A549 (cell line): Measurements from ENCODE around the gene APOL3. TPM values are rescaled to one million over a fixed set of nuclear protein-coding genes. Genes with fewer than 3 reads are reported as not detected.

ENCODE experiments used
- ATAC-seq, 2 experiments: fragments of 200-7000 bp in 1 of 2; fragments of >200 bp in 1 of 2; cut with Nextera tagmentation in 1 of 2; cut with Tn5 transposase in 1 of 2; 3 replicates each; pipeline versions ENCODE4 v1.8.0 to v1.9.1; 2018 to 2020; ENCODE audit warnings: mild to moderate bottlenecking in 1 of 2, moderate library complexity in 1 of 2
- CTCF ChIA-PET: fragments of 300-600 bp; sonication (Branson Sonifier 250); formaldehyde crosslinking; extraction: SDS; loops from one replicate; lab custom pipeline; 2021; ENCODE audit warnings: antibody characterized with exemption, inconsistent platforms; lab: Yijun Ruan, JAX
- POLR2A ChIA-PET: fragments of 350-600 bp; formaldehyde crosslinking; extraction: SDS; loops from one replicate; lab custom pipeline; 2021; ENCODE audit warnings: antibody characterized with exemption, inconsistent platforms; lab: Yijun Ruan, JAX
- DNase-seq, 2 experiments: peaks; one replicate each; pipeline versions ENCODE4 v3.0.0 to v3.0.0-alpha.2; 2011 to 2016; ENCODE audit warnings: low read depth in 1 of 2, low spot score in 1 of 2
- FAIRE-seq: peaks from 2 replicates; lab custom pipeline; 2011; peaks lifted over from hg19 to GRCh38; lab: Jason Lieb, UNC
- H3K27ac ChIP-seq, 2 experiments: fragments of >200 bp; sonication (Bioruptor Twin); formaldehyde crosslinking; 3 replicates each; pipeline ENCODE4 v1.5.1; 2016 to 2017
- H3K4me1 ChIP-seq: fragments of >200 bp; sonication (Bioruptor Twin); formaldehyde crosslinking; 3 replicates; pipeline ENCODE4 v1.6.1; 2016
- H3K4me2 ChIP-seq: fragments of >200 bp; sonication (Bioruptor Twin); formaldehyde crosslinking; 3 replicates; pipeline ENCODE4 v1.6.1; 2016
- H3K4me3 ChIP-seq: fragments of >200 bp; sonication (Bioruptor Twin); formaldehyde crosslinking; 3 replicates; pipeline ENCODE4 v1.5.1; 2016
- H3K9me3 ChIP-seq: fragments of >200 bp; sonication (Bioruptor Twin); formaldehyde crosslinking; 3 replicates; pipeline ENCODE4 v1.6.1; 2016
- CBX8 ChIP-seq: fragments of 200-600 bp; sonication (generic); IDR thresholded peaks from 2 replicates; pipeline ENCODE4 v1.6.1; 2016
- EP300 ChIP-seq, 2 experiments: fragments of >200 bp; sonication (Bioruptor Twin); formaldehyde crosslinking; IDR thresholded peaks; 2 replicates in 1 of 2; 3 replicates in 1 of 2; pipeline ENCODE4 v1.6.1; 2016 to 2017
- FOXS1 ChIP-seq: fragments of 250-450 bp; sonication (Bioruptor Pico); IDR thresholded peaks from 2 replicates; pipeline ENCODE4 v1.5.0; 2020; ENCODE audit warnings: mild to moderate bottlenecking, moderate library complexity
- GATA3 ChIP-seq: IDR thresholded peaks from 2 replicates; pipeline ENCODE4 v1.6.1; 2012; ENCODE audit warnings: borderline replicate concordance
- HDAC2 ChIP-seq: fragments of 200-600 bp; sonication (generic); IDR thresholded peaks from 2 replicates; pipeline ENCODE4 v1.6.1; 2016
- HOXB13 ChIP-seq: fragments of 250-450 bp; sonication (Bioruptor Pico); IDR thresholded peaks from 2 replicates; pipeline ENCODE4 v1.5.0; 2020; ENCODE audit warnings: low read depth, mild to moderate bottlenecking, moderate library complexity
- KDM5A ChIP-seq: fragments of 200-600 bp; sonication (generic); IDR thresholded peaks from 2 replicates; pipeline ENCODE4 v1.6.1; 2016; ENCODE audit warnings: antibody characterized with exemption, mild to moderate bottlenecking
- MAFK ChIP-seq: fragments of 450-650 bp; IDR thresholded peaks from 2 replicates; pipeline ENCODE4 v1.6.1; 2014; ENCODE audit not compliant: partially characterized antibody
- NPAS2 ChIP-seq: fragments of 250-450 bp; sonication (Bioruptor Pico); IDR thresholded peaks from 2 replicates; pipeline ENCODE4 v1.8.0; 2022; ENCODE audit warnings: mild to moderate bottlenecking, moderate library complexity, borderline replicate concordance
- PHF8 ChIP-seq: fragments of 200-600 bp; sonication (generic); IDR thresholded peaks from 2 replicates; pipeline ENCODE4 v1.6.1; 2016; ENCODE audit warnings: low read depth, mild to moderate bottlenecking, antibody characterized with exemption, moderate library complexity, borderline replicate concordance
- POLR2AphosphoS2 ChIP-seq: conservative IDR thresholded peaks from 2 replicates; pipeline ENCODE4 v1.6.1; 2012; ENCODE audit warnings: low read length, improper control_type of control experiment, inconsistent platforms
- RAD21 ChIP-seq, 2 experiments: fragments of >200 bp in 1 of 2; sonication (Bioruptor Twin) in 1 of 2; formaldehyde crosslinking in 1 of 2; IDR thresholded peaks in 1 of 2; conservative IDR thresholded peaks in 1 of 2; 2 replicates in 1 of 2; 3 replicates in 1 of 2; pipeline ENCODE4 v1.6.1; 2012 to 2018; ENCODE audit warnings: inconsistent platforms in 1 of 2
- RARB ChIP-seq: fragments of 250-450 bp; sonication (Bioruptor Pico); IDR thresholded peaks from 2 replicates; pipeline ENCODE4 v1.8.0; 2021; ENCODE audit warnings: mild to moderate bottlenecking, moderate library complexity
- RFX5 ChIP-seq: fragments of 450-650 bp; IDR thresholded peaks from 2 replicates; pipeline ENCODE4 v1.7.1; 2014; ENCODE audit warnings: antibody characterized with exemption, mild to moderate bottlenecking, moderate library complexity
- SMC3 ChIP-seq: fragments of >200 bp; sonication (Bioruptor Twin); formaldehyde crosslinking; IDR thresholded peaks from 3 replicates; pipeline ENCODE4 v1.6.1; 2018; ENCODE audit warnings: inconsistent platforms
- ZFP36 ChIP-seq: fragments of 450-650 bp; IDR thresholded peaks from 2 replicates; pipeline ENCODE4 v1.6.1; 2014; ENCODE audit warnings: borderline replicate concordance; ENCODE audit not compliant: partially characterized antibody
- ZSCAN20 ChIP-seq: fragments of 250-450 bp; sonication (Bioruptor Pico); IDR thresholded peaks from 2 replicates; pipeline ENCODE4 v1.8.0; 2022; ENCODE audit warnings: mild to moderate bottlenecking, moderate library complexity
- WGBS: methylation state at CpG from one replicate; pipeline ENCODE4 v1.1.6; 2017; ENCODE audit errors: missing lambda C conversion rate; 5-methylcytosine and 5-hydroxymethylcytosine counted together
- polyA plus RNA-seq, 4 experiments: library from polyadenylated mRNA; depleted of rRNA in 3 of 4; stranded (reverse); fragments of >200 nt; fragmentation: RNase III in 1 of 4; extraction: RNeasy Plus Mini Kit Qiagen cat#74134 plus additional on column Dnase treatment in 1 of 4; gene quantifications; 2 replicates in 3 of 4; 3 replicates in 1 of 4; pipeline ENCODE4 v1.2.3, GENCODE V29; 2011 to 2017
- TF ChIP-seq, protein P1 (sequence below): fragments of 250-450 bp; sonication (Bioruptor Pico); IDR thresholded peaks from 2 replicates; pipeline ENCODE4 v1.5.0; 2021; ENCODE audit warnings: mild to moderate bottlenecking, moderate library complexity, borderline replicate concordance
- TF ChIP-seq, protein P2 (sequence below): fragments of >200 bp; sonication (Bioruptor Twin); formaldehyde crosslinking; IDR thresholded peaks from 3 replicates; pipeline ENCODE4 v1.5.1; 2016
- TF ChIP-seq, protein P3 (sequence below): IDR thresholded peaks from 2 replicates; pipeline ENCODE4 v1.6.1; 2012; ENCODE audit warnings: low read depth, borderline replicate concordance
- TF ChIP-seq, protein P4 (sequence below): IDR thresholded peaks from 2 replicates; pipeline ENCODE4 v1.6.1; 2012

Gene APOL3
- polyA plus RNA-seq, 2 of the 4 experiments (the other 2 are of a cell fraction), result not detected

DNA sequence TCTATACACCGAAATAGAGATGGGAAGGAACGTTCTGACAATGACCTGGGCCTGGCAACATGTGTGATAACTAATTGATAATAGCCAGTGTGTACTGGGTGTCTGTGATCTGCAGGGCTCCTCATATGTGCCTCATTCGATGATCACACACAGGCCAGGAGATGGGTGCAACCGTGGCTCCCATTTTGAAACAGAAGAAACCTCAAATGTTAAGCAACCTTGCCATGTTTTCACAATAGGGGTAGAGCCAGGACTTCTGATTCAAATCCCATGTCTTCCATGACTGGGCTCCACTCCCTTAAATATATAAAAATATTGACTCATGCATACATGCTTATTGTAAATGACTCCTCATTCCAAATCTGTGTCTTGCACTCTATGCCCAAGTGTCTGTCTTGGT, 11.1 kb downstream of the APOL3 start:
- H3K9me3 ChIP-seq, result 0 out of 3 replicates have a peak, but pooled peaks cover 6% of the 10 kb centered on the region
- CTCF ChIA-PET, result interaction anchor here (1.4 kb wide), 1 partner anchor 90 kb away, joined by 4 read pairs; the partner anchor contains the start of gene APOL2
- POLR2A ChIA-PET, result no interaction called here
- no peak for TF ChIP-seq NPAS2 (CRISPR knock-in tag)
- TF ChIP-seq, protein P1, sequence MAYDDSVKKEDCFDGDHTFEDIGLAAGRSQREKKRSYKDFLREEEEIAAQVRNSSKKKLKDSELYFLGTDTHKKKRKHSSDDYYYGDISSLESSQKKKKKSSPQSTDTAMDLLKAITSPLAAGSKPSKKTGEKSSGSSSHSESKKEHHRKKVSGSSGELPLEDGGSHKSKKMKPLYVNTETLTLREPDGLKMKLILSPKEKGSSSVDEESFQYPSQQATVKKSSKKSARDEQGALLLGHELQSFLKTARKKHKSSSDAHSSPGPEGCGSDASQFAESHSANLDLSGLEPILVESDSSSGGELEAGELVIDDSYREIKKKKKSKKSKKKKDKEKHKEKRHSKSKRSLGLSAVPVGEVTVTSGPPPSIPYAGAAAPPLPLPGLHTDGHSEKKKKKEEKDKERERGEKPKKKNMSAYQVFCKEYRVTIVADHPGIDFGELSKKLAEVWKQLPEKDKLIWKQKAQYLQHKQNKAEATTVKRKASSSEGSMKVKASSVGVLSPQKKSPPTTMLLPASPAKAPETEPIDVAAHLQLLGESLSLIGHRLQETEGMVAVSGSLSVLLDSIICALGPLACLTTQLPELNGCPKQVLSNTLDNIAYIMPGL, result no peak
- no peak for TF ChIP-seq POLR2AphosphoS2
- TF ChIP-seq PHF8, result no peak
- no peak for TF ChIP-seq RAD21 (conservative IDR thresholded peaks at IDR 0.05 in 1 of 2, IDR thresholded peaks at IDR 0.05 in 1 of 2)
- TF ChIP-seq, protein P2, sequence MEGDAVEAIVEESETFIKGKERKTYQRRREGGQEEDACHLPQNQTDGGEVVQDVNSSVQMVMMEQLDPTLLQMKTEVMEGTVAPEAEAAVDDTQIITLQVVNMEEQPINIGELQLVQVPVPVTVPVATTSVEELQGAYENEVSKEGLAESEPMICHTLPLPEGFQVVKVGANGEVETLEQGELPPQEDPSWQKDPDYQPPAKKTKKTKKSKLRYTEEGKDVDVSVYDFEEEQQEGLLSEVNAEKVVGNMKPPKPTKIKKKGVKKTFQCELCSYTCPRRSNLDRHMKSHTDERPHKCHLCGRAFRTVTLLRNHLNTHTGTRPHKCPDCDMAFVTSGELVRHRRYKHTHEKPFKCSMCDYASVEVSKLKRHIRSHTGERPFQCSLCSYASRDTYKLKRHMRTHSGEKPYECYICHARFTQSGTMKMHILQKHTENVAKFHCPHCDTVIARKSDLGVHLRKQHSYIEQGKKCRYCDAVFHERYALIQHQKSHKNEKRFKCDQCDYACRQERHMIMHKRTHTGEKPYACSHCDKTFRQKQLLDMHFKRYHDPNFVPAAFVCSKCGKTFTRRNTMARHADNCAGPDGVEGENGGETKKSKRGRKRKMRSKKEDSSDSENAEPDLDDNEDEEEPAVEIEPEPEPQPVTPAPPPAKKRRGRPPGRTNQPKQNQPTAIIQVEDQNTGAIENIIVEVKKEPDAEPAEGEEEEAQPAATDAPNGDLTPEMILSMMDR, result no peak
- TF ChIP-seq KDM5A, result no peak
- no peak for TF ChIP-seq HOXB13 (CRISPR knock-in tag)
- TF ChIP-seq, protein P3, sequence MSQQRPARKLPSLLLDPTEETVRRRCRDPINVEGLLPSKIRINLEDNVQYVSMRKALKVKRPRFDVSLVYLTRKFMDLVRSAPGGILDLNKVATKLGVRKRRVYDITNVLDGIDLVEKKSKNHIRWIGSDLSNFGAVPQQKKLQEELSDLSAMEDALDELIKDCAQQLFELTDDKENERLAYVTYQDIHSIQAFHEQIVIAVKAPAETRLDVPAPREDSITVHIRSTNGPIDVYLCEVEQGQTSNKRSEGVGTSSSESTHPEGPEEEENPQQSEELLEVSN, result no peak
- TF ChIP-seq, protein P4, sequence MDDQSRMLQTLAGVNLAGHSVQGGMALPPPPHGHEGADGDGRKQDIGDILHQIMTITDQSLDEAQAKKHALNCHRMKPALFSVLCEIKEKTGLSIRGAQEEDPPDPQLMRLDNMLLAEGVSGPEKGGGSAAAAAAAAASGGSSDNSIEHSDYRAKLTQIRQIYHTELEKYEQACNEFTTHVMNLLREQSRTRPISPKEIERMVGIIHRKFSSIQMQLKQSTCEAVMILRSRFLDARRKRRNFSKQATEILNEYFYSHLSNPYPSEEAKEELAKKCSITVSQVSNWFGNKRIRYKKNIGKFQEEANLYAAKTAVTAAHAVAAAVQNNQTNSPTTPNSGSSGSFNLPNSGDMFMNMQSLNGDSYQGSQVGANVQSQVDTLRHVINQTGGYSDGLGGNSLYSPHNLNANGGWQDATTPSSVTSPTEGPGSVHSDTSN, result no peak
- no peak for TF ChIP-seq ZFP36
- no peak for TF ChIP-seq RFX5
- TF ChIP-seq GATA3, result no peak
- TF ChIP-seq CBX8, result no peak
- TF ChIP-seq HDAC2, result no peak
- no peak for TF ChIP-seq EP300 (IDR thresholded peaks at IDR 0.05)
- no peak for TF ChIP-seq ZSCAN20 (CRISPR knock-in tag)
- TF ChIP-seq SMC3, result no peak
- TF ChIP-seq RARB (CRISPR knock-in tag), result no peak
- no peak for TF ChIP-seq MAFK
- TF ChIP-seq, all 56 proteins: peak for 0
- H3K4me1 ChIP-seq, result no peaks in the 10 kb centered on the region
- ATAC-seq (no peak), DNase-seq (no peak), FAIRE-seq (no peak)
- WGBS, result 25% methylated on average over 4 of the region's 4 CpGs
- no peak overlapping the region for H3K4me3 ChIP-seq
- H3K4me2 ChIP-seq, result no peak overlapping the region
- H3K27ac ChIP-seq, result no peak overlapping the region

DNA sequence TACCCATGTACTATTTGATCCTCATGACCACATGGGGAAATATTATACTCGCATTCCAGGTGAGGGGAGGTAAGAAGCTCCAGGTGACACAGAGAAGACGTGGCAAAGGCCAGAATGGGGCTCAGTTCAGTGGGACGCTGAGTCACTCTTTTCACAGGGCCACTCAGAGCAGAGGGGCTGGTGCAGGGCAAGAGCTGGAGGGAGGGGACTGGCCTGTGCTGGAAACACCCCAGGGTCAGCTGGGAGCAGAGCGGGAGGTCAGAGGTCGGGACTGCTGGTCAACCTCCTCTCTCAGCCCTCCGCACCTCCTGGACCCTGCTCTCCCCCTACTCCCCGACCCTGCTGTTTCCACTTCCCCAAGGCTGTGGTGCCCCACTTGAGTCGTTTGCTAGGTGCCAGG, 12.1 kb downstream of the APOL3 start:
- FAIRE-seq (no peak), ATAC-seq (no peak), DNase-seq (no peak)
- ChIA-PET CTCF (interaction anchor here (1.4 kb wide), 1 partner anchor 91 kb away, joined by 4 read pairs; the partner anchor contains the start of gene APOL2), POLR2A (no interaction called here)
- Histone ChIP-seq H3K4me2 (no peak overlapping the region), H3K27ac (no peak overlapping the region), H3K4me3 (no peak overlapping the region), H3K4me1 (no peaks in the 10 kb centered on the region), H3K9me3 (0 out of 3 replicates have a peak, but pooled peaks cover 6% of the 10 kb centered on the region)
- 70% methylated on average over 8 of the region's 8 CpGs for WGBS
- TF ChIP-seq FOXS1 (CRISPR knock-in tag), result no peak
- TF ChIP-seq, protein P3, result no peak
